ENCODE measurements around the gene CCR9. TPM values are rescaled to one million over a fixed set of nuclear protein-coding genes. Genes with fewer than 3 reads are reported as not detected.

Gene CCR9
- polyA plus RNA-seq, 3 donors, result not detected

DNA sequence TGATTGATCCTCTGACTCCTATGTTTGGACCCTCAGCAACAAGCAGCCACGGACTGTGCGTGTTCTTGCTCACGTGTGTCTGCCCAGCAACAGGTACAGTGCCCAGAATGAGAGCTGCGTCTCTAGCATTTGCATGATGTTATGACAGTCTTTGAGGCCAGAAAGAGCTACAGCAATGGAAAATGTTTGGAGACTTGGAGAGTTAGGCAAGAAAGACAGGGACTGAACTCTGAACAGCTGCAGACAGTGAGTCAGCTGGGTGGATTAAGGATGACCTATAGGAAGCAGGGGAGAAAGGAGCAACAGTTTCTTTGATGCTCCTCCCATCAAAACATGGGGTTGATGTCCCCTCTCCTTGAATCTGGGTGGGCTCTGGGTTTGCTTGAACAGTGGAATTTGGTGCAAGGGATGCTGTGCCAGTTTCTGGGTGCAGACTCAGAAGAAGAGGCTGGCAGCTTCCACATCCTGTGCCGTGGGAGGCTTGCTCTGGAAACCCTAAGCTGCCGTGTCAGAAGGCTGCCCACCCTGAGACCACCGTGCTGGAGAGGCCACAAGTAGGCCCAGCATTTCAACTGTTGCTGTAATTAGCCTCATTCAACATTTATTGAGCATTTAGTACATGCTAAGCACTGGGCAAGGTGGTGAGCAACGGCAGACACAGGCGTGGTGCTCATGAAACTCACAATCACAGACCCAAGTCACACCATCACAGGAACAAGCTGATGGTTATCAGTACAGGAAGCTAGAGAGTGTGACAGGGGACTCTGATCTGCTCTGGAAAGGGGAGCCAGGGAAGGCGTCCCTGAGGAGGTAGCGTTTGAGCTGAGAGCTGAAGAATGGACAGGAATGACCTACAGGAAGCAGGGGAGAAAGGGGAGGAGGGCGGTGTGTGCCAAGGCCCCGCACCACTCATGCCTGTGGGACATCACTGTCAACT, 21.7 kb downstream of the CCR9 start:
- H2AFZ ChIP-seq (ENCODE audit: insufficient read depth, low read depth, low read length, poor library complexity, severe bottlenecking), result no peak overlapping the region
- no peaks in the 10 kb centered on the region for H3K9me3 Mint-ChIP-seq
- no peaks in the 10 kb centered on the region for H3K27me3 ChIP-seq (ENCODE audit: control insufficient read depth in 2 of 2, insufficient read depth in 2 of 2, low read length in 2 of 2)
- no peaks in the 10 kb centered on the region for H3K79me2 ChIP-seq (ENCODE audit: insufficient read depth, low read length)
- H3K4me3 ChIP-seq (replicated peaks in 1 of 3; ENCODE audit: low read depth in 2 of 3, low read length in 3 of 3), result no peak overlapping the region
- H3K27me3 Mint-ChIP-seq (ENCODE audit: low read depth in 3 of 3), result peaks cover 0 to 1% (median 0%) of the 10 kb centered on the region in 3 donors
- no peak for DNase-seq
- TF ChIP-seq, protein P1, sequence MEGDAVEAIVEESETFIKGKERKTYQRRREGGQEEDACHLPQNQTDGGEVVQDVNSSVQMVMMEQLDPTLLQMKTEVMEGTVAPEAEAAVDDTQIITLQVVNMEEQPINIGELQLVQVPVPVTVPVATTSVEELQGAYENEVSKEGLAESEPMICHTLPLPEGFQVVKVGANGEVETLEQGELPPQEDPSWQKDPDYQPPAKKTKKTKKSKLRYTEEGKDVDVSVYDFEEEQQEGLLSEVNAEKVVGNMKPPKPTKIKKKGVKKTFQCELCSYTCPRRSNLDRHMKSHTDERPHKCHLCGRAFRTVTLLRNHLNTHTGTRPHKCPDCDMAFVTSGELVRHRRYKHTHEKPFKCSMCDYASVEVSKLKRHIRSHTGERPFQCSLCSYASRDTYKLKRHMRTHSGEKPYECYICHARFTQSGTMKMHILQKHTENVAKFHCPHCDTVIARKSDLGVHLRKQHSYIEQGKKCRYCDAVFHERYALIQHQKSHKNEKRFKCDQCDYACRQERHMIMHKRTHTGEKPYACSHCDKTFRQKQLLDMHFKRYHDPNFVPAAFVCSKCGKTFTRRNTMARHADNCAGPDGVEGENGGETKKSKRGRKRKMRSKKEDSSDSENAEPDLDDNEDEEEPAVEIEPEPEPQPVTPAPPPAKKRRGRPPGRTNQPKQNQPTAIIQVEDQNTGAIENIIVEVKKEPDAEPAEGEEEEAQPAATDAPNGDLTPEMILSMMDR (IDR thresholded peaks at IDR 0.05), result no peak
- no peaks in the 10 kb centered on the region for H4K20me1 ChIP-seq (ENCODE audit: insufficient read depth, low read length)
- H3K27ac Mint-ChIP-seq, result no peak overlapping the region
- H3K4me1 Mint-ChIP-seq, result peaks cover 3% of the 10 kb centered on the region
- no peak overlapping the region for H3K27ac ChIP-seq (ENCODE audit: low read depth in 1 of 2, low read length in 2 of 2)
- H3K36me3 Mint-ChIP-seq, result peaks cover 2 to 9% of the 10 kb centered on the region in 2 donors
- no peaks in the 10 kb centered on the region for H3K9me3 ChIP-seq (replicated peaks in 1 of 2; ENCODE audit: control insufficient read depth in 1 of 2, insufficient read depth in 1 of 2, low read length in 2 of 2)
- no peaks in the 10 kb centered on the region for H3K4me1 ChIP-seq (ENCODE audit: control insufficient read depth in 1 of 2, insufficient read depth in 2 of 2, low read length in 2 of 2)
- no peak overlapping the region for H3K4me3 Mint-ChIP-seq
- H3K9ac ChIP-seq (ENCODE audit: insufficient read depth, low read length, poor library complexity, severe bottlenecking), result no peak overlapping the region
- intact Hi-C loops (cut with micrococcal nuclease), result no loop called here
- WGBS (ENCODE audit: insufficient coverage), result 81% methylated on average over 9 of the region's 13 CpGs
- H3K4me2 ChIP-seq (replicated peaks; ENCODE audit: extremely low read depth, low read length, poor library complexity, severe bottlenecking), result no peak overlapping the region
- no peaks in the 10 kb centered on the region for H3K36me3 ChIP-seq (replicated peaks in 1 of 2; ENCODE audit: control insufficient read depth in 1 of 2, insufficient read depth in 2 of 2, low read length in 2 of 2)

DNA sequence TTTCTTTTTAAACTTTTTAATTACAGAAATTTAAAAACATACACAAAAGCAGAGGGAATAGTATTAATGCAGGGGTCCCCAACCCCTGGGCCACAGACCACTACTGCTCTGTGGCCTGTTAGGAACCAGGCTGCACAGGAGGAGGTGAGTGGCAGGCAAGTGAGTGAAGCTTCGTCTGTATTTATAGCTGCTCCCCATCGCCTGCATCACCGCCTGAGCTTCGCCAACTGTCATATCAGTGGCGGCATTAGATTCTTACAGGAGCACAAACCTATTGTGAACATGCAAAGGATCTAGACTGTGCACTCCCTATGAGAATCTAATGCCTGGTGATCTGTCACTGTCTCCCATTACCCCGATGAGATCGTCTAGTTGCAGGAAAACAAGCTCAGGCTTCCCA, 22.4 kb downstream of the CCR9 start:
- Histone ChIP-seq H3K4me1 (ENCODE audit: control insufficient read depth in 1 of 2, insufficient read depth in 2 of 2, low read length in 2 of 2) (no peaks in the 10 kb centered on the region), H3K27ac (ENCODE audit: low read depth in 1 of 2, low read length in 2 of 2) (no peak overlapping the region), H3K79me2 (ENCODE audit: insufficient read depth, low read length) (no peaks in the 10 kb centered on the region), H3K36me3 (replicated peaks in 1 of 2; ENCODE audit: control insufficient read depth in 1 of 2, insufficient read depth in 2 of 2, low read length in 2 of 2) (no peaks in the 10 kb centered on the region), H3K27me3 (ENCODE audit: control insufficient read depth in 2 of 2, insufficient read depth in 2 of 2, low read length in 2 of 2) (no peaks in the 10 kb centered on the region), H4K20me1 (ENCODE audit: insufficient read depth, low read length) (no peaks in the 10 kb centered on the region), H3K4me2 (replicated peaks; ENCODE audit: extremely low read depth, low read length, poor library complexity, severe bottlenecking) (no peak overlapping the region), H3K9ac (ENCODE audit: insufficient read depth, low read length, poor library complexity, severe bottlenecking) (no peak overlapping the region), H3K9me3 (replicated peaks in 1 of 2; ENCODE audit: control insufficient read depth in 1 of 2, insufficient read depth in 1 of 2, low read length in 2 of 2) (no peaks in the 10 kb centered on the region), H2AFZ (ENCODE audit: insufficient read depth, low read depth, low read length, poor library complexity, severe bottlenecking) (no peak overlapping the region), H3K4me3 (replicated peaks in 1 of 3; ENCODE audit: low read depth in 2 of 3, low read length in 3 of 3) (no peak overlapping the region)
- TF ChIP-seq, protein P1 (IDR thresholded peaks at IDR 0.05), result no peak
- peaks cover 2 to 9% of the 10 kb centered on the region in 2 donors for H3K36me3 Mint-ChIP-seq
- peaks cover 3% of the 10 kb centered on the region for H3K4me1 Mint-ChIP-seq
- DNase-seq, result no peak
- intact Hi-C loops (cut with micrococcal nuclease), result no loop called here
- peaks cover 0 to 1% (median 0%) of the 10 kb centered on the region in 3 donors for H3K27me3 Mint-ChIP-seq (ENCODE audit: low read depth in 3 of 3)
- no peak overlapping the region for H3K27ac Mint-ChIP-seq
- 96% methylated on average over 5 of the region's 7 CpGs for WGBS (ENCODE audit: insufficient coverage)
- no peaks in the 10 kb centered on the region for H3K9me3 Mint-ChIP-seq
- H3K4me3 Mint-ChIP-seq, result no peak overlapping the region

Measured in CD14-positive monocyte (primary cell).